ENCODE results near the gene MAIP1.

DNA sequence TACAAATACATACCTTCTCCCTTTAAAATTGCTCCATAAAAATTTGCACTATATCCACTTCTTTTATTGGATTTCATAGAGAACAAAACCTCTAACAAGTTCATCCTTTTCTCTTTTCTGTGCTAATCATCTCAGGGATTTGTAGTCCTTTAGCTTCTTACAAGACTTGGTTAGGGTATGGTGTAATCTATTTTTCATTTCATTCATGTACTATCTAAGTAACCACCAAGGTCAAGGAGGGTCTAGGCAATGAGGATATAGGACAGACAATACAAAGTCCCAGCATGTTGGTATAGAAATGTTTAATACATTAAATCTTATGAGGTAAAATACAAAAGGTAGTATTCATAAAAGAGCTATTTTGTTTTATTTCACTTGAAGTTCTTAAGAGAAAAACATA is 26.8 kb upstream of the MAIP1 start:
- no peak for TF ChIP-seq EZH2 (IDR thresholded peaks at IDR 0.05; ENCODE audit: insufficient read depth, poor library complexity, severe bottlenecking)
- TF ChIP-seq EZH2phosphoT487 (IDR thresholded peaks at IDR 0.05; ENCODE audit: insufficient read depth, low read depth): no peak

Measured in GM23248 (cell line).